ENCODE measurements around the gene ZNF91.
"Not testable (repeated sequence)": the region's sequence is repeated elsewhere in the genome, so short reads cannot be mapped to it uniquely, and the experiment has no call there.

The ZNF91 gene

GRCh38 chr19:23318143-23318542 is 77.1 kb downstream of the ZNF91 start:
- DNase-seq (ENCODE audit: low spot score): no peak

- no peak for DNase-seq (ENCODE audit: low spot score)
Measured at GRCh38 chr19:23315286-23315685, 80.0 kb downstream of the ZNF91 start.

- no peak for DNase-seq (ENCODE audit: low spot score)
Measured at GRCh38 chr19:23314505-23315251, 80.6 kb downstream of the ZNF91 start.

- DNase-seq (ENCODE audit: low spot score): no peak
Measured at GRCh38 chr19:23313196-23313595, 82.1 kb downstream of the ZNF91 start.

- no peak for DNase-seq (ENCODE audit: low spot score)
Measured at GRCh38 chr19:23312515-23312914, 82.8 kb downstream of the ZNF91 start.

- no peak for DNase-seq (ENCODE audit: low spot score)
Measured at GRCh38 chr19:23311551-23311950, 83.7 kb downstream of the ZNF91 start.

- no peak for DNase-seq (ENCODE audit: low spot score)
Measured at GRCh38 chr19:23310729-23311211, 84.5 kb downstream of the ZNF91 start.

- DNase-seq (ENCODE audit: low spot score): no peak
Measured at GRCh38 chr19:23309926-23310325, 85.3 kb downstream of the ZNF91 start.

- DNase-seq (ENCODE audit: low spot score): no peak
Measured at GRCh38 chr19:23305555-23305954, 89.7 kb downstream of the ZNF91 start.

- DNase-seq (ENCODE audit: low spot score): no peak
Measured at GRCh38 chr19:23304238-23304637, 91.0 kb downstream of the ZNF91 start.

GRCh38 chr19:23294141-23294540 is 101.1 kb downstream of the ZNF91 start:
- no peak for DNase-seq (ENCODE audit: low spot score)

- not testable (repeated sequence) for DNase-seq (ENCODE audit: low spot score)
Measured at GRCh38 chr19:23289966-23290365, 105.3 kb downstream of the ZNF91 start.
